RWPE1 (cell line): ENCODE measurements around the gene ARHGEF9.
"Not testable (repeated sequence)": the region's sequence is repeated elsewhere in the genome, so short reads cannot be mapped to it uniquely, and the experiment has no call there.

Experiments
- CTCF ChIA-PET: fragments of 350-600 bp; sonication (Branson Sonifier 250); formaldehyde crosslinking; extraction: SDS; loops from one replicate; lab custom pipeline; 2021; lab: Yijun Ruan, JAX
- POLR2A ChIA-PET: fragments of 400-600 bp; formaldehyde crosslinking; extraction: SDS; loops from one replicate; lab custom pipeline; 2020; ENCODE audit warnings: antibody characterized with exemption; ENCODE audit not compliant: low non-redundant PET; lab: Yijun Ruan, JAX
- DNase-seq: peaks from one replicate; pipeline ENCODE4 v3.0.0; 2012; ENCODE audit warnings: low spot score
- H3K27ac ChIP-seq: fragments of 450-650 bp; 2 replicates; pipeline ENCODE4 v1.5.1; 2017
- CTCF ChIP-seq: fragments of 450-650 bp; conservative IDR thresholded peaks from 2 replicates; pipeline ENCODE4 v1.5.1; 2017; ENCODE audit warnings: low read depth, mild to moderate bottlenecking

The ARHGEF9 gene

GRCh38 chrX:63784902-63785707, at the start of gene ARHGEF9:
TSS of gene ARHGEF9 (minus strand) at chrX:63785214. CDS start at chrX:63785145, 69 bp downstream.
- no peak for TF ChIP-seq CTCF
- ChIA-PET POLR2A (no interaction called here), CTCF (no interaction called here)
- no peak within 1 kb of the TSS for H3K27ac ChIP-seq
- DNase-seq, result no peak

- DNase-seq, POLR2A ChIA-PET, CTCF ChIA-PET, H3K27ac ChIP-seq: not testable (repeated sequence)
These were observed 40.4 kb upstream of the ARHGEF9 start for GRCh38 chrX:63825446-63825845.

GRCh38 chrX:63818156-63818555, 33.1 kb upstream of the ARHGEF9 start:
- ChIA-PET POLR2A (no interaction called here), CTCF (no interaction called here)
- no peak for TF ChIP-seq CTCF
- no peak for DNase-seq
- H3K27ac ChIP-seq, result no peak overlapping the region

- POLR2A ChIA-PET, result no interaction called here
- no peak for TF ChIP-seq CTCF
These were observed 32.7 kb upstream of the ARHGEF9 start for GRCh38 chrX:63817696-63818095.

GRCh38 chrX:63812823-63813222, 27.8 kb upstream of the ARHGEF9 start:
- ChIA-PET POLR2A (no interaction called here), CTCF (no interaction called here)
- no peak for TF ChIP-seq CTCF
- H3K27ac ChIP-seq, result no peak overlapping the region
- no peak for DNase-seq

More at GRCh38 chrX:63817696-63818095, 32.7 kb upstream of the ARHGEF9 start:
- DNase-seq, result no peak
- no peak overlapping the region for H3K27ac ChIP-seq
- CTCF ChIA-PET, result no interaction called here

GRCh38 chrX:63810746-63811145, 25.7 kb upstream of the ARHGEF9 start:
- ChIA-PET POLR2A (no interaction called here), CTCF (no interaction called here)
- H3K27ac ChIP-seq, result no peak overlapping the region
- no peak for DNase-seq
- no peak for TF ChIP-seq CTCF

- no peak for TF ChIP-seq CTCF
- DNase-seq, result no peak
- no peak overlapping the region for H3K27ac ChIP-seq
- CTCF ChIA-PET, result interaction anchor here (0.9 kb wide), 1 partner anchor 16 kb away, joined by 3 read pairs; no protein-coding TSS in a partner anchor
- POLR2A ChIA-PET, result no interaction called here
These were observed 24.2 kb upstream of the ARHGEF9 start for GRCh38 chrX:63809173-63809572.

- POLR2A ChIA-PET, CTCF ChIA-PET, H3K27ac ChIP-seq, DNase-seq: not testable (repeated sequence)
These were observed 10.4 kb upstream of the ARHGEF9 start for GRCh38 chrX:63795406-63795805.
